HG03066 (cell line): Measurements from ENCODE around the gene CD207.
"Not testable (repeated sequence)": the region's sequence is repeated elsewhere in the genome, so short reads cannot be mapped to it uniquely, and the experiment has no call there.

Experiments used
- ATAC-seq: cut with Tn5 transposase; IDR thresholded peaks from one replicate; pipeline ENCODE4 v1.9.1; 2021; ENCODE audit warnings: low read depth; ENCODE audit not compliant: unreplicated experiment

Gene CD207

GRCh38 chr2:70829916-70830315 lies 5.7 kb downstream of the CD207 start:
- no peak for ATAC-seq

- ATAC-seq, result no peak
Observed at GRCh38 chr2:70828914-70829824, 6.4 kb downstream of the CD207 start.

- no peak for ATAC-seq
Observed at GRCh38 chr2:70828115-70828514, 7.5 kb downstream of the CD207 start.

GRCh38 chr2:70827388-70827787 lies 8.2 kb downstream of the CD207 start:
- no peak for ATAC-seq

GRCh38 chr2:70826696-70827350 lies 8.8 kb downstream of the CD207 start:
- ATAC-seq, result no peak

- ATAC-seq, result no peak
Observed at GRCh38 chr2:70823249-70823648, 12.4 kb downstream of the CD207 start.

GRCh38 chr2:70822843-70823242 lies 12.8 kb downstream of the CD207 start:
- no peak for ATAC-seq

GRCh38 chr2:70820499-70820898 lies 15.1 kb downstream of the CD207 start, which contains the start of gene CLEC4F:
TSS of gene CLEC4F (minus strand) at chr2:70820599. CDS start at chr2:70820523, 76 bp downstream.
- no peak for ATAC-seq

GRCh38 chr2:70817284-70817954 lies 18.2 kb downstream of the CD207 start:
- ATAC-seq, result no peak

- ATAC-seq, result no peak
Observed at GRCh38 chr2:70816726-70817125, 18.9 kb downstream of the CD207 start.

- no peak for ATAC-seq
Observed at GRCh38 chr2:70808983-70809958, 26.3 kb downstream of the CD207 start.

- no peak for ATAC-seq
Observed at GRCh38 chr2:70807828-70808118, 27.8 kb downstream of the CD207 start.

- no peak for ATAC-seq
Observed at GRCh38 chr2:70807102-70807827, 28.4 kb downstream of the CD207 start.

GRCh38 chr2:70806620-70807019 lies 29.0 kb downstream of the CD207 start:
- ATAC-seq, result no peak

- ATAC-seq, result no peak
Observed at GRCh38 chr2:70806013-70806412, 29.6 kb downstream of the CD207 start.

- ATAC-seq, result no peak
Observed at GRCh38 chr2:70801607-70802263, 33.9 kb downstream of the CD207 start.

GRCh38 chr2:70799706-70800105 lies 35.9 kb downstream of the CD207 start:
- ATAC-seq, result no peak

GRCh38 chr2:70797996-70798395 lies 37.6 kb downstream of the CD207 start:
- not testable (repeated sequence) for ATAC-seq

GRCh38 chr2:70797506-70797905 lies 38.1 kb downstream of the CD207 start:
- ATAC-seq, result no peak
